Measurements from ENCODE around the gene CXCR5. TPM values are rescaled to one million over a fixed set of nuclear protein-coding genes. Genes with fewer than 3 reads are reported as not detected.

Gene CXCR5
- total RNA-seq, 1 donor: not detected

DNA sequence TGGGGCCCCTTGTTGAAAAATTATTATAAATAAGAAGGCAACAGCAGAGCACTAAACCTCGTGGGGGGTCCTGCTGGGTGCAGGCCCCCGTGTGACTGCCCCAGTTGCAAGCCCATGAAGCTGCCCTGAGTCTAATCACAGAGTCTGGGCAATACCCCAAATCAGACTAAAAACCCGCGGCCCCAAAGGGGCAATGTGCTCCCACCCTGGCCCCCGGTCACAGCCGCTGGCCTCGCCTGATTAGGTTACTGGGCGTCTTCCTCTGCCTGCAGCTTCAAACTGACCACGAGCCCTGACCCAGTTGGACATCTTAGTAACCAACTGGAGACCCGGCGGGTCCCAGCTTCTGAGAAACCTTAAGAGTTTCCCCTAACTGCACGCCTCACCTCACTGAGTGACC, 1.6 kb downstream of the CXCR5 start:
- TF ChIP-seq, protein P1, sequence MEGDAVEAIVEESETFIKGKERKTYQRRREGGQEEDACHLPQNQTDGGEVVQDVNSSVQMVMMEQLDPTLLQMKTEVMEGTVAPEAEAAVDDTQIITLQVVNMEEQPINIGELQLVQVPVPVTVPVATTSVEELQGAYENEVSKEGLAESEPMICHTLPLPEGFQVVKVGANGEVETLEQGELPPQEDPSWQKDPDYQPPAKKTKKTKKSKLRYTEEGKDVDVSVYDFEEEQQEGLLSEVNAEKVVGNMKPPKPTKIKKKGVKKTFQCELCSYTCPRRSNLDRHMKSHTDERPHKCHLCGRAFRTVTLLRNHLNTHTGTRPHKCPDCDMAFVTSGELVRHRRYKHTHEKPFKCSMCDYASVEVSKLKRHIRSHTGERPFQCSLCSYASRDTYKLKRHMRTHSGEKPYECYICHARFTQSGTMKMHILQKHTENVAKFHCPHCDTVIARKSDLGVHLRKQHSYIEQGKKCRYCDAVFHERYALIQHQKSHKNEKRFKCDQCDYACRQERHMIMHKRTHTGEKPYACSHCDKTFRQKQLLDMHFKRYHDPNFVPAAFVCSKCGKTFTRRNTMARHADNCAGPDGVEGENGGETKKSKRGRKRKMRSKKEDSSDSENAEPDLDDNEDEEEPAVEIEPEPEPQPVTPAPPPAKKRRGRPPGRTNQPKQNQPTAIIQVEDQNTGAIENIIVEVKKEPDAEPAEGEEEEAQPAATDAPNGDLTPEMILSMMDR (IDR thresholded peaks at IDR 0.05; ENCODE audit: insufficient read depth, low read length): no peak
- DNase-seq (ENCODE audit: low read depth): no peak
- no peak overlapping the region for H3K4me3 ChIP-seq (ENCODE audit: low read depth, low read length)

DNA sequence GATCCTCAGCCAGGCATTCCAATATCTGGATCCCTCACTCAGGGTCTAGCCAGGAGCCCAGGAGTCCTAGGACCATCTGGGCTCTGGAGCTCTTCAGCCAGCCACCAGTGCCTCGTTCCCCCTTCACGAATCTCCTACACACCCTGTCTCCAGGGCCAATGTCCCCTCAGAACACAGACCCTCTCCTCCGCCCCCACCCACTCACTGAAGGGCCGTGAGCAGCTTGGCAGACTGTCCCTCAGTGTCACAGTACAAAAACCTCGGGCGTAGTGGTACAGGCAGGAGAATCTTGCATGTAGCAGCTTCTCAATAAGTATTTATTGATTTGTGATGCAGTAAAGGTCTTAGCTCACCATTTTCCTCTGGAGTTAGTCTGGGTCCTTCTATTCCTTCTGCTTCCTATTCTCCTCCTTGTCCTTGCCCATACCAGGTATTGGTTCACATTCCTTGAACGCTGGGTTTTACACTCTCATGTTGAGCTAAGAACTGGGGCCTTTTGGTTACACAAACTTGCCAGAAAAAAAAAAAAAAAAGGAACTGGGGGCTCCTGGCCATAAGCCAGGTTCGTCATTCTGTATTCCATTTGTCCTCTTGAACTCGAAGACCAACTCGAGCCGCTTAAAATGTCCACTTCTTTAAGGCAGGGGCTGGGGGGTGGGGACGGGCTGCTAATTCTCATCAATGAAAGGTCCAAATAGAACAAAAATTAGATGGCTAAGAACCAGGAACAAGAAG, 2.3 kb downstream of the CXCR5 start:
- DNase-seq (ENCODE audit: low read depth): no peak
- TF ChIP-seq, protein P1 (IDR thresholded peaks at IDR 0.05; ENCODE audit: insufficient read depth, low read length): no peak
- no peak overlapping the region for H3K4me3 ChIP-seq (ENCODE audit: low read depth, low read length)

DNA sequence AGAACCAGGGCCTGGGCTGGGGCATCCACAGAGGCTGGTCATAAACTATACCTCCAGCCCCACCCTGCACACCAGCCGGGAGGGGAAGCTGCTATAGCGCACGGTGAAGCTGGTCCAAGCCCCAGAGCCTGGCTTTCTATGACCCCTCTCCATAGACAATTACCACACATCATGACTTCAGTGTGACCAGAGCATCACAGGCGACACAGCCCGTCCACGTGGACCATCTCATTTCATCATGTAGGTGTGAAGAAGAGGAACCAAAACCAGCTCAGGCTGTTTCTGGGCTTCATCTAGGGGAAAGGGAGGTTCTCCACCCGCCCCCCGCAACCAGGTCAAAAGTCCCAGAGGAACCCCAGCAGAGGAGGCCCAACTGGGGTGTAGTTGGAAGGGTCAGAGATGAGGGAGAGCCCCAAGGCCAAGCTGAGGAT, 3.0 kb downstream of the CXCR5 start:
- H3K4me3 ChIP-seq (ENCODE audit: low read depth, low read length): no peak overlapping the region
- no peak for DNase-seq (ENCODE audit: low read depth)
- TF ChIP-seq, protein P1 (IDR thresholded peaks at IDR 0.05; ENCODE audit: insufficient read depth, low read length): no peak

DNA sequence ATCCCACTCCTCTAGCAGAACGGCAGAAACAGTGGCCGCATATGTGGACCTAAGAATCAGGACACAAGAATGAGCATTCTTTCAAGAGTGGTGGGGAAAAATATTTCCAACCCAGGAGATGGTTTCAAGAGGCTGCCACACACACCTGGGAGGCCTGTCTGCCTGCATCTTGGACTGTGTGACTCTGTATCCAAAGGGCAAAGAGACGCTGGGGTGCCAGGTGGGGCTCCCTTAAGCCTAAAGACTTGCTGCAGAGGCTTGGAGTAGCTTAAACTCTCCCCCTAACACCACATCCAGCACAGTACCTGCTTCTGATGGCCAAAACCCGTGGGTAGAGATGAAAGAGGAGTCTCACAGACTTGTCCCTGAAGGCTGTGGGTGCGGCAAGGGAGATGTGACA, 3.5 kb downstream of the CXCR5 start:
- DNase-seq (ENCODE audit: low read depth): no peak
- TF ChIP-seq, protein P1 (IDR thresholded peaks at IDR 0.05; ENCODE audit: insufficient read depth, low read length): no peak
- no peak overlapping the region for H3K4me3 ChIP-seq (ENCODE audit: low read depth, low read length)

DNA sequence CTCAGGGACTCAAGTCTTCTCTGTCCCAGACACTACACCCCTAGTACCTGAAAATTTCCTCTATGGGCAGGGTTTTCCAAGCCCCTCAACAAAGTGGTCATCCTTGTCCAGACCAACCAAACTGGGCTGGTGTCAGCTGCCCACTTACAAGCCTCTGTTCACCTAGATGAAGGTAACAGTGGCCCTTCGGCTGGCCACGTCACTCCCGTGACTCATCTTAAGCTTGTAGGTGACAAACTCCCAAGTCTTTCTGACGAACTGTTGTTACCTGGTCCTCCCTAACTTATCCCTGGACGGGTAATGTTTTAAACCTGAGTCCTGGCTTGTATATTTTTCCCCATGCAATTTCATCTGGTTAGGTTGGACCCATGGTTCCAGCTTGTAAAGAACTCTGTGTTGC, 4.7 kb downstream of the CXCR5 start:
- TF ChIP-seq, protein P1 (IDR thresholded peaks at IDR 0.05; ENCODE audit: insufficient read depth, low read length): no peak
- H3K4me3 ChIP-seq (ENCODE audit: low read depth, low read length): no peak overlapping the region
- DNase-seq (ENCODE audit: low read depth): no peak

DNA sequence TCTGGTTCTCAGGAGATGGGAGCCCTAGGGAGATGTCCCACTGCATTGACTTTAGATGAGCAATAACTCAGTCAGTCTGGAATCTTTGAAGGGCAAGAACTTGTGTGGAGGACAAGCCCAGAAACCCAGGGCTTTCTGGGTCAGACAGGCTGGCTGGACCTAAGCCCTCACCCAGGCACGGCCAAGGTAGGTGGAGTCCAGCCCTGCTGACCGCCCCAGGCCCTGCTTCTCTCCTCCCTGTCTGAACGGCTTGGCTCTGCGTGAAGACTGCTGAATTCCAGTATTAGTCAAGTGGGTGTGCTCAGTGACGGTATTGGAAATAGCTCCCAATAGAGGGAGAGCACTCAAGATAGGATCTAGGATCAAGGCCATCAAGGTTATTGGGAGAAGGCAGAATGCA, 6.1 kb downstream of the CXCR5 start:
- TF ChIP-seq, protein P1 (IDR thresholded peaks at IDR 0.05; ENCODE audit: insufficient read depth, low read length): no peak
- DNase-seq (ENCODE audit: low read depth): peak; percentile 91
- no peak overlapping the region for H3K4me3 ChIP-seq (ENCODE audit: low read depth, low read length)

DNA sequence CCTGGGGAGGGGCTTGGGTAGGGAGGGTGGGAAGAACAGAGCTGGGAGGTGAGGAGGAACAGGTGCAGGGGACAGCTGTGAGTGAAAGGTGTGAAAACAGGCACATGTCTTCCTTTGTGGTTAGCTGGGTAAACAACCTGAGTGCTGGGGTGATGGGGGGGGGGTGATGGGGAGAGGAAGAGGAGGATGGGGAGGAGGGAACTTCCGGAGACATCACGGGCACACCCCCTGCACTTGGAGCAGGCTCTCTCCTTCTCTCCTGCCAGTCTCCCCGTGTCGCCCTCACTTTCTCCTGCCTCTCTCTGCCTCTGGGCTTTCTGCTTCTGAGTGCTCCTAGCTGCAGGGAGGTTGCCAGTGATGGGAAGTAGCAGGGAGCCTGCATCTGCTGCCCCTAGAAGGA, 8.8 kb downstream of the CXCR5 start:
- no peak for DNase-seq (ENCODE audit: low read depth)
- TF ChIP-seq, protein P1 (IDR thresholded peaks at IDR 0.05; ENCODE audit: insufficient read depth, low read length): no peak
- H3K4me3 ChIP-seq (ENCODE audit: low read depth, low read length): no peak overlapping the region
